ENCODE results near the gene SYNRG.

Gene SYNRG

GRCh38 chr17:37485938-37486570 lies 123.2 kb downstream of the SYNRG start:
- H3K4me1 ChIP-seq (ENCODE audit: insufficient read depth, low read length), result peaks cover 25% of the 10 kb centered on the region
- no peak overlapping the region for H3K4me3 ChIP-seq (ENCODE audit: low read length)
- no peaks in the 10 kb centered on the region for H3K9me3 ChIP-seq (ENCODE audit: low read length)
- no peaks in the 10 kb centered on the region for H3K27me3 ChIP-seq (ENCODE audit: insufficient read depth, low read length)
- no peaks in the 10 kb centered on the region for H3K36me3 ChIP-seq (ENCODE audit: insufficient read depth, low read length)
- no peak overlapping the region for H2AFZ ChIP-seq (ENCODE audit: low read depth, low read length)

- no peaks in the 10 kb centered on the region for H3K27me3 ChIP-seq (ENCODE audit: insufficient read depth, low read length)
- H3K4me1 ChIP-seq (ENCODE audit: insufficient read depth, low read length), result peaks cover 12% of the 10 kb centered on the region
- no peaks in the 10 kb centered on the region for H3K9me3 ChIP-seq (ENCODE audit: low read length)
- no peak overlapping the region for H2AFZ ChIP-seq (ENCODE audit: low read depth, low read length)
- no peak overlapping the region for H3K4me3 ChIP-seq (ENCODE audit: low read length)
- peaks cover 15% of the 10 kb centered on the region for H3K36me3 ChIP-seq (ENCODE audit: insufficient read depth, low read length)
Observed at GRCh38 chr17:37483311-37484039, 125.7 kb downstream of the SYNRG start.

DNA sequence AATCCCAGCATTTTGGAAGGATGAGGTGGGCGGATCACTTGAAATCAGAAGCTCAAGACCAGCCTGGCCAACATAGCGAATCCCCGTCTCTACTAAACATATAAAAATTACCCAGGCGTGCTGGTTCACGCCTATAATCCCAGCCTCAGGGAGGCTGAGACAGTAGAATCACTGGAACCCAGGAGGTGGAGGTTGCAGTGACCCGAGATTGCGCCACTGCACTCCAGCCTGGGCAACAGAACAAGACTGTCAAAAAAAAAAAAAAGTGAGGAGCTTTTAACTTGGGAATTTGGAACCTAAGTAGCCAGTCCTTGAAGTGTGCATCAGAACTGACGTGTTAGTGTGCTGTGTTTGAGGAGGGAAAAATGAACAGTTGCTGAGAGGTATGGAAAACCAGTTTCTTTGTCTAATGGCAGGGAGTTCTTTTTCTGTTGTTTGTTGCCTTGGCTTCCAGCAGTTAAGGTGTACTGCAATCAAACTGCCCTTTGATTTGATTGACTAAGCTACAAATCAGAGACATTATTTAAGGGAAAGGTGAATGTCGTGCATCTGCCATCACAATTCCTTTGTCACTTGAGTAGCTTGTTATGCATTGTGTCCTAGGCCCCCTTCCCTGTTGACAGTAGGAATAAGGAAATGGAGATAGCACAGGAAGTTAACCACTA lies 128.1 kb downstream of the SYNRG start:
- H3K36me3 ChIP-seq (ENCODE audit: insufficient read depth, low read length), result peaks cover 36% of the 10 kb centered on the region
- H3K4me1 ChIP-seq (ENCODE audit: insufficient read depth, low read length), result peaks cover 14% of the 10 kb centered on the region
- no peak overlapping the region for H3K4me3 ChIP-seq (ENCODE audit: low read length)
- no peaks in the 10 kb centered on the region for H3K9me3 ChIP-seq (ENCODE audit: low read length)
- no peak overlapping the region for H2AFZ ChIP-seq (ENCODE audit: low read depth, low read length)
- no peaks in the 10 kb centered on the region for H3K27me3 ChIP-seq (ENCODE audit: insufficient read depth, low read length)

- H2AFZ ChIP-seq (ENCODE audit: low read depth, low read length), result no peak overlapping the region
- H3K4me1 ChIP-seq (ENCODE audit: insufficient read depth, low read length), result peaks cover 14% of the 10 kb centered on the region
- no peak overlapping the region for H3K4me3 ChIP-seq (ENCODE audit: low read length)
- H3K36me3 ChIP-seq (ENCODE audit: insufficient read depth, low read length), result peaks cover 42% of the 10 kb centered on the region
- no peaks in the 10 kb centered on the region for H3K27me3 ChIP-seq (ENCODE audit: insufficient read depth, low read length)
- H3K9me3 ChIP-seq (ENCODE audit: low read length), result no peaks in the 10 kb centered on the region
Observed at GRCh38 chr17:37480427-37480826, 128.8 kb downstream of the SYNRG start.

GRCh38 chr17:37479025-37479424 lies 130.2 kb downstream of the SYNRG start:
- H3K36me3 ChIP-seq (ENCODE audit: insufficient read depth, low read length), result peaks cover 52% of the 10 kb centered on the region
- peaks cover 14% of the 10 kb centered on the region for H3K4me1 ChIP-seq (ENCODE audit: insufficient read depth, low read length)
- no peak overlapping the region for H2AFZ ChIP-seq (ENCODE audit: low read depth, low read length)
- no peak overlapping the region for H3K4me3 ChIP-seq (ENCODE audit: low read length)
- H3K9me3 ChIP-seq (ENCODE audit: low read length), result no peaks in the 10 kb centered on the region
- H3K27me3 ChIP-seq (ENCODE audit: insufficient read depth, low read length), result no peaks in the 10 kb centered on the region

- H2AFZ ChIP-seq (ENCODE audit: low read depth, low read length), result no peak overlapping the region
- peaks cover 59% of the 10 kb centered on the region for H3K36me3 ChIP-seq (ENCODE audit: insufficient read depth, low read length)
- no peak overlapping the region for H3K4me3 ChIP-seq (ENCODE audit: low read length)
- H3K27me3 ChIP-seq (ENCODE audit: insufficient read depth, low read length), result no peaks in the 10 kb centered on the region
- no peaks in the 10 kb centered on the region for H3K9me3 ChIP-seq (ENCODE audit: low read length)
- H3K4me1 ChIP-seq (ENCODE audit: insufficient read depth, low read length), result peaks cover 9% of the 10 kb centered on the region
Observed at GRCh38 chr17:37478187-37478586, 131.0 kb downstream of the SYNRG start.

DNA sequence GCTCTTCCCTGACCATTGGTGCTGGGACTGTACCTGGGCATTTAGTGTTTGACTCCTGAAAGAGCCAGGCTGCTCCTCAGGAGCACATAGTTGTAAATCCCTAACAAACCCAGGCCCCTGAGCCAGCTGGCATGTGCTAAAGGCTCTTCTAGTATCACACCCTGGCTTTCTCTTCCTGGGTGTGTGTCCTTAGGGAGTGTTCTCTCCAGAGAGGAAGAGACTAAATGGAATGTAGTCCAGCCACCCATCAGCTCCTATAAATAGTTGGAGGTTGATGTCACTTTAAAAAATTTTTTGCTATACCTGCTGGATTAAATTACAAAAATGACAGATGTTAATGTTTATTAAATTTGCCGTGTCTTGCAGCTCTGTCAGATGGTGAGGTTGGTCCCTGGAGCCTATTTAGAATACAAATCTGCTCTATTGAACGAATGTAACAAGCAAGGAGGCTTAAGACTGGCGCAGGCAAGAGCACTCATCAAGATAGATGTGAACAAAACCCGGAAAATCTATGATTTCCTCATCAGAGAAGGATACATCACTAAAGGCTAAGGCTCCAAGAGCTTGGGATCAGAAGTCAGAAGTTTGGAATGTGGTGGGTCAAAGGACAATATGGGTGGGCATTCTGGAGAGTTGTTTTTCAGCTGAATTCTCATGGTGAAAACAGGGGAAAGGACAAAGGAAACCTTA lies 132.6 kb downstream of the SYNRG start:
- peaks cover 65% of the 10 kb centered on the region for H3K36me3 ChIP-seq (ENCODE audit: insufficient read depth, low read length)
- H3K4me3 ChIP-seq (ENCODE audit: low read length), result no peak overlapping the region
- H3K27me3 ChIP-seq (ENCODE audit: insufficient read depth, low read length), result no peaks in the 10 kb centered on the region
- no peaks in the 10 kb centered on the region for H3K9me3 ChIP-seq (ENCODE audit: low read length)
- H3K4me1 ChIP-seq (ENCODE audit: insufficient read depth, low read length), result peaks cover 4% of the 10 kb centered on the region
- no peak overlapping the region for H2AFZ ChIP-seq (ENCODE audit: low read depth, low read length)

GRCh38 chr17:37475731-37476420 lies 133.3 kb downstream of the SYNRG start:
- Histone ChIP-seq H2AFZ (ENCODE audit: low read depth, low read length) (no peak overlapping the region), H3K36me3 (ENCODE audit: insufficient read depth, low read length) (peaks cover 71% of the 10 kb centered on the region), H3K9me3 (ENCODE audit: low read length) (no peaks in the 10 kb centered on the region), H3K4me1 (ENCODE audit: insufficient read depth, low read length) (peaks cover 4% of the 10 kb centered on the region), H3K4me3 (ENCODE audit: low read length) (no peak overlapping the region), H3K27me3 (ENCODE audit: insufficient read depth, low read length) (no peaks in the 10 kb centered on the region)

DNA sequence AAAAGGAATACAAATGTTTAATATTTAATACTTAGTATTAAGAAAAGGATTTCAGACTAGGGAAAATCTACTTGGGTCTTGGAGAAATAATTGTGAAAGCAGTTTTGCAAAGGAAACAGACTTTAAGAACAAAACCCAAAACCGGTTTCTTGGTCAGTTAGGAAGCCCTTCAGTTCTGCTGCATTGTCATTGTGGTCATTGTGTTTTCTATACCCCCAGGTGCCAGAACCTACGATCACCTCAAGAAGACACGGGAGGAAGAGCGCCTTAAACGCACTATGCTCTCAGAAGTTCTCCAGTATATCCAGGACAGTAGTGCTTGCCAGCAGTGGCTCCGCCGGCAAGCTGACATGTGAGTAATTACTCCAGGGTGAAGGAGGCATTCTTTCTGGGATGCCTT lies 139.0 kb downstream of the SYNRG start:
- Histone ChIP-seq H2AFZ (ENCODE audit: low read depth, low read length) (no peak overlapping the region), H3K4me1 (ENCODE audit: insufficient read depth, low read length) (no peaks in the 10 kb centered on the region), H3K36me3 (ENCODE audit: insufficient read depth, low read length) (peaks cover 75% of the 10 kb centered on the region), H3K4me3 (ENCODE audit: low read length) (no peak overlapping the region), H3K9me3 (ENCODE audit: low read length) (no peaks in the 10 kb centered on the region), H3K27me3 (ENCODE audit: insufficient read depth, low read length) (no peaks in the 10 kb centered on the region)

DNA sequence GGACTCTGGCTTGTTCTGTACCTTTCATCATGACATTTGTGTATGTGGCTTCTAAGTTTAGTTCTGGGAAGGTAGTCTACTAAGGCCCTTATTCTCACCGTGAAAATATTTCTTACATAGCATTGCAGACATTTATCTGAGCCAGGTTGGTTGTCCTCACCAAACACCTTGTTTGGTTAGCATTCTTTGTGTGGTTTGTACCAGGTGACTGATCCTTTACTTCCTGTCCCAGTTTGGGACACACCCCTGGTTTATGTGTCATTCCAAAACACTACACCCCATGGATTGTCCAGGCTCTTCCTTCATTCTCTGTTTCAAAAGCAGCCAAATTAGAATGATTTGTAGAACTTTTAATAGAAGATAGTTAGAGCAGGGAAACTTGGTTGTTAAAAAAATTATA lies 142.7 kb downstream of the SYNRG start:
- H3K27me3 ChIP-seq (ENCODE audit: insufficient read depth, low read length), result no peaks in the 10 kb centered on the region
- H3K4me1 ChIP-seq (ENCODE audit: insufficient read depth, low read length), result no peaks in the 10 kb centered on the region
- no peak overlapping the region for H2AFZ ChIP-seq (ENCODE audit: low read depth, low read length)
- H3K4me3 ChIP-seq (ENCODE audit: low read length), result no peak overlapping the region
- no peaks in the 10 kb centered on the region for H3K9me3 ChIP-seq (ENCODE audit: low read length)
- H3K36me3 ChIP-seq (ENCODE audit: insufficient read depth, low read length), result peaks cover 53% of the 10 kb centered on the region

DNA sequence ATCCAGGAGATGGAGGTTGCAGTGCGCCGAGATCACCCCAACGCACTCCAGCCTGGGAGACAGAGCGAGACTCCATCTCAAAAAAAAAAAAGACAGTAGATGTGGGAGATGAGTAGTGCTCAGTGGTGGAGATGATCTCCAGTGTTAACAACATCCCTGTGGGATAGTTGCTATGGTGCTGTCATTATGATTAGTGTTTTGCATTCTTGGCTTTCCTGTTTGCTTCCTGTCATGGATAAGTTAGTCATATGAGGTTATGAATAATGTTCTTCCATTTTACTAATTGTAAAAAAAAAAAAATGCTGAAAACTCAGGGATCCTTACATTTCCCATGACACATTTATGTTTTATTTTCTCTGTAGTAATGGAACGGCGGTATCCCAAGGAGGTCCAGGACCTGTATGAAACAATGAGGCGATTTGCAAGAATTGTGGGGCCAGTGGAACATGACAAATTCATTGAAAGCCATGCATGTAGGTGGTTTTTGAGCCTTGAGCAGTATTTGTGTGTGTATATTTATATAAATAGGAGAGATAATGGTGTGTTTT lies 144.1 kb downstream of the SYNRG start:
- H3K4me3 ChIP-seq (ENCODE audit: low read length), result no peak overlapping the region
- peaks cover 41% of the 10 kb centered on the region for H3K36me3 ChIP-seq (ENCODE audit: insufficient read depth, low read length)
- no peaks in the 10 kb centered on the region for H3K27me3 ChIP-seq (ENCODE audit: insufficient read depth, low read length)
- H3K4me1 ChIP-seq (ENCODE audit: insufficient read depth, low read length), result no peaks in the 10 kb centered on the region
- no peaks in the 10 kb centered on the region for H3K9me3 ChIP-seq (ENCODE audit: low read length)
- no peak overlapping the region for H2AFZ ChIP-seq (ENCODE audit: low read depth, low read length)
